HG03575 (cell line): ENCODE data around the gene CDC45.
"Not testable (repeated sequence)": the region's sequence is repeated elsewhere in the genome, so short reads cannot be mapped to it uniquely, and the experiment has no call there.

Experiments
- ATAC-seq: cut with Tn5 transposase; IDR thresholded peaks from one replicate; pipeline ENCODE4 v1.9.1; 2021; ENCODE audit not compliant: unreplicated experiment, insufficient number of reproducible peaks, low FRiP score; ENCODE audit errors: extremely low read depth

The CDC45 gene

DNA sequence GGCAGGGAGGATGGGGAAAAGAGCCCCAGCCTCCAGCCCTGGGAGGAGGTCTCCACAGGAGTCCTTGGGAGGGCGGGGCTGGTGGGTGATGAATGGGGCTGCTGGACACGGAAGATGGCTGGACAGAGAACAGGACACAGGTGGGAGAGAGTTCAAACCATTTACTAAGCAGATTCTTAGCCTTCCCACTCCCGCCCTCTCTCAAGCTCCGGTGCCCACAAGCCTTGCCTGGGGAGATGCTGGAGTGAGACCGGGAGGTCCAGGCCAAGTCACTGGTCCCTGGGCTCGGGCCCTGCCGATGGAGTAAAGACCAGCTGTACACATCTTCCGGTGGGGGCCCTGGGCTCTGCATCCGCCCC is 43.1 kb downstream of the CDC45 start:
- ATAC-seq = no peak

DNA sequence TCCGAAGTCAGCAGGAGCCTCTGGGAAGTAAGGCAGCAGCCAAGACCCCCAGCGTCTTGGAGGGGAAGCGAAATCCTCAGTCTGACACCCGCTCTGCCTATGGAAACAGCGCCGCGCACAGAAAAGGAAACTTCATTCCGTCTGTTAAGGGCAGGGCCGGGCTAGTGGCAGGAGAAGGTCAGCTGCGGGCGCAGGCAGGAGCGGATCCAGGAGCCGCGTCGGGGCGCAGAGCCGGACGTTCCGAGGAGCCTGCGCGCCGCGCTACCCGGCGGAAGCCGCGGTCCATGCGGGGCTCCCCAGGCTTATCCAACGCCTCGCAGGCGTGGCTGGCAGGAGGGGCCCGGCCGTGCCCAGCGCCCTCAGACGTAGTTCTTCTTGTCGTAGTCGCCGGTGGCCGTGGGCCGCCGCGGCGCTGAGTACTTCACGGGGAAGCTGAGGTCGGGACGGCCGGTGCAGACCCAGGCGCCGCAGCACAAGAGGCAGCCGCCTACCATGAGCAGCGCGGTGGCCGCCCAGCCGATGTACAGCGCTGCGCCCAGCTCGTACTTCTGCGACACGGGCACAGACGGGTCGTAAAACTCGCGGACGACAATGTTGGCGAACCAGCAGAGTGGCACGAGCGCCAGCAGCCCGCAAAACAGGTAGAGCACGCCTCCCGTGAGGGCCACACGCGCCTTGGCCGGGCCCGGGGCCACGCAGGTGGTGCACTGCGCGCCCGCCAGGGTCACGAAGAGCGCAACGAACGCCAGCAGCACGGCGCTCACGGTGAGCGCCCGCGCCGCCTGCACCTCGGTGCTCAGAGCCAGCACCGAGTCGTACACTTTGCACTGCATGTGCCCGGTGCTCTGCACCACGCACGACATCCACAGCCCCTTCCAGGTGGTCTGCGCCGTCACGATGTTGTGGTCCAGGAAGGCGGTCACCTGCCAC is 43.8 kb downstream of the CDC45 start:
- ATAC-seq = no peak

DNA sequence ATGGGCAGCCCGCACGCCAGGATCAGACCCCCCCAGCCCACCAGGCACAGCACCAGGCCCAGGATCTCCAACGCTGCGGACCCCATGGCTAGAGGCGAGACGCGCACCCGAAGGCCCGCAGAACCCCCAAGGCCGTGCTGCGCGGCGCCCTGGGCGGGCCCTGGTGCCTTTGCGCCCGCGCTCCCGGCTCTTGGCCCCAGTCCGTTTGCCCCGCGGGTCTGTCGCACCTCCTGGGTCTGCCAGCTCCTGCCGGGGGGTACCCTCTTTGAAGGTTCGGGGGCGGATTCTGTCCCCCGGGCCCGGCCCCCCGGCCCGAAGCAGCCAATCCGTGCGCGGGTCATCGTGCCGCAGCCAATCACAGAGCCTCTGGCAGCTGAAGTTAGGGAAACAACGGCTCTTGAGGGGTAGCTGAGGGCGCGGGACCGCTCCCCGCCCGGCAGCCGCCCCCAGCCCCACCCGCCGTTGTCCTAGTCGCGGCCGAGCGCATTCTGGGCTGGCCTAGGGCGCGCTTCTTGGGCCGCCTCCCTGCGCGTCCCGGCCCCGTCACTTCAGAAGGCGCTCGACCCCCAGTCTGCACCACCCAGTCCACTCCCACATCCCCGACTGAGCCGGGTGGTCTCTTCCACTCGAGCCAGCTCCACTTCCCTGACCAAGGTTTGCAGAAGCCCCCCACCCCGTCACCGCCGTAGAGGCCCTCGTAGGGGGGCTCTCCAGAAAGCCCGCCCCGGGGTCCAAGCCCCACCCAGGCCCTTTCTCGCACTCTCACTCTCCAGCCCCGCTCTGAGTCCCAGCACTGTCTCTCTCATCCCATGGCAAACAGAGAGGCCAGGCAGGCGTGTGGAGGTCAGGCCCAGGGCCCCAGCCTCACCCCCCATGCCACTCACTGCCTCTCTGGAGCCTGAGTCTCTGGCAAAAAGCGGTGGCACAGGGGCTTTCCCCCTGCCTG is 44.7 kb downstream of the CDC45 start, which contains the start of gene CLDN5:
Gene CLDN5 (minus strand): TSS at position 241 of the 946 bp plus-strand sequence. CDS start 155 bp downstream, at position 86.
- ATAC-seq = no peak

DNA sequence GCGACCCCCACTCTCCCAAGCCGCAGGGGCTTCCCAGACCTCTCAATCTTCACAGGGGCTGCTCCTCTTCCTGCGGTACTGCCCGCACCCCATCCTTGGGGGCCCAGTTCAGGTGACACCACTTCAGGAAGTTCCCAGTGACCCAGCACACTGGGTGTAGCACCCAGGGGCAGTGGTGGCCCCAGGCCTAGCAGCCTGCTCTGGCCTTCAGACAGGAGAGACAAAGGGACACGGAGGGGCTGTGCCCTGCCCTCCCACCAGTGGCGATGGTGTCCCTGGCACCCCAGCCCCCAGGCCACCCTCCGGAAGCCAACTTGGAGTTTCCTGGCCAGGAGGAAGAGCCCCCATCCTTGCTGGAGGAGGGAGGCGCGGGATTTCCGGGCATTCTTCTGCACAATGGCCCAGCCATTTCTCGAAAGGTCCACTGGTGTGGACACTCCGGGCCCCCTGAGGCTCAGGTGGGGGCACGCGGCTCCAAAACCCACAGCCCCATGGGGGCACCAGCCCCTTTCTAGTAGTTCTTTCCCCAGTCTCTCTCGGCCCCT is 45.5 kb downstream of the CDC45 start:
- ATAC-seq = no peak

DNA sequence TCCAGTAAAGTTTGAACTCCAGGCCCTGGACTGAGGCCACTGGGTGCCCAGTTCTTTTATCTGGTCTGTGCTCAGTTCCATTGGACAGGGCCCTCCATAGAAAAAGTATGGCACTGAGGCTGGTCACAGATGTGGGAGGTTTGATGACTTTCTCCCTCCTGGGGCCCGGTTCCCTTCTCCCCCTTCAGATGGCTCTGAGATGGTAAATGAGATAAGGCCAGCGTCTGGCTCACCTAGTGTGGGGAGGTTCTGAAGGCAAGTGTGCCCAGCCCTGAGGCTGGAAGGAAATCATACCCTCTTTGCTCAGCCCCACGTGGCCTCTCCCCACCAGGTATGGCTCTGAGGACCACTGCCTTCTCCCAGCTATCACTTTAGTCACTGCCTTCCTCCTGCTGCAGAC is 45.9 kb downstream of the CDC45 start:
- no peak for ATAC-seq

DNA sequence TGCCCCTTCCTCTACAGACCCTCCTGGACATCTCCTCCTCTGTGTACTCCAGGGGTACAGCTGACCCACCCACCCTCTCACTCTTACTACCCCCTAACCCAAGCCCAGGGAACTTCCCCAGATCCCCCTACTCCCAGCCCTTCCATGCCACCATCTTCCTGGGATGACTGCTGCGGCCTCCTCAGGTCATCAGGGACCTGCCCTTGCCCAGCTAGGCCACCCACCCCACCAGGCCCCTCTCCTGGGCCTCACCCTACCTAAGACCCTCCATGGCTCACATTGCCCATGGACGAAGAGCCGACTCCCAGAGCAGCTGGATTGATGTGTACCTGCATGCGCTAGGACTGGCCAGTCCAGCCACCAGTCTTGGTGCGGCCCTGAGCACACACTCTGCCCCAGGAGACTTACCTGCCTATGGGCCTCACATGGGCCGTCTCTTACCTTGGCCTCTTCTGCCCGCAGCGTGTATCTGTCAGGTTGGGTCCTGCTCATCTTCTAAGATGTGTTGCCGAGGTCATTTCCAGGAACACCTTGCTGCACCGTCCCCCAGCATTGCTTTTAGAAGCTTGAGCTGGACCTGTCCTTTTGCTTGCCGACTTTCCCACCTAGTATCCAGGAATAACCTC is 46.5 kb downstream of the CDC45 start:
- no peak for ATAC-seq

DNA sequence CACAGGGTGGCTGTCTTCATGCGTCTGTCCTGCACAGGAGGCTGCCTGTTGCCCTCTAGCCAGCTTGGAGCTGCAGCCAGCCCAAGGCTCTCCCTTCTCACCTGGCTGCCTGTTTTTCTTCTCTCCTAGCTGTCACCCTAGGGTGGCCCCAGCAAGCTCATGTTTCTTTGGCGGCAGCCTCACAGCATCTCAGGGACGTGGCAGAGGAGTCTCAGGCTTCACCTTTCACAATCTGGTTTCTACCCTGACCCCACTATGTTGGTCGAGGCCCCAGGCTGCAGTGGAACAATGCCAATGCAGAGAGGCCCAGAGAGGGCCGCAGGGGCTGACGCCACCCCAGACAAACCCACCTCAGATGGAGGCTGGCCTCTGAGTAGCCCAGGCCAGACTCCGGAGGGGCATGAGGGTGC is 47.0 kb downstream of the CDC45 start:
- ATAC-seq = no peak

DNA sequence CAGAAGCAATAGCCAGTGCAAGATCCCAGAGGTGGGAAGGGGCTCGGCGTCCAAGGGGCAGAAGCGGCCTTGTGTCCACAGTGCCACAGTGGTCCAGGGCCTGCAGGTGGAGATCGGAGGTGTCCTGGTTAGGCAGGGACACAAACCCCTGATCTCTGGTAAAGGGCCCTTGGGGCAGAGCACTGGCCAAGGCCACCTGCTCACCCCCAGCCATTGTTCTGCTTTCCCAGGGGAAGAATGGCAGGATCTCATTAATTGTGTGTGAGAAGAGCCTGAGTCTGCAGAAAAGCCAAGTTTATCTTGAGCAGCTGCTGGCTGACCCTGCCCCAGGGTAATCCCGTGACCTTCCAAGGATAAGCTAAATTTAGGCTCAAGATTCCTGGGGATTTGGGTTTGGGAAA is 47.6 kb downstream of the CDC45 start:
- no peak for ATAC-seq

DNA sequence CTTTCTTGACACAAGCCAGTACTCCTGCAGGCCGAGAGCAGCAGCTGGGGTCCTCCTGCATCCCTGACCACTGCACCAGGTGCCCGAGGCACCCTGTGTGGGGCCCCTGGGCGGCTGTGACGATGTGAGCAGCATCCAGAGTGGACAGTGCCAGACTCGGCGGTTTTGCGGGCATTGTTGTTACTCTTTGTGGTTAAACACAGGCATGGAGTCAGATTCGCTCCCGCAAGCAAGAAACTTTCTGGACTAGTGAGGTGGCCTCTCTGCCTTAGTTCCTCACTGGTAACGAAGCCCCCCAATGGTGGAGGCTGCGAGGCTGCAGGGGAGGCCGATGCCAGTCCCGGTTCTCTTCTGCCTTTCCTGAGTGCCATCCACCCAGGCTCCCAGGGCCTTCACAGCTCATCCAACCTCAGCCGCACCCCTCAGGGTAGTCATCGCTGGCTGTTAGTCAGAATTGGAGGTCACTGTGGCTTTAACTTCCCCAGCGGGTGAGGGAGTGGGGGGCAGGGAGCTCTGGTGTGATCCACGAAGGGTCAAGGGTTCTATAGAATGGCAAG is 48.2 kb downstream of the CDC45 start:
- ATAC-seq = no peak

DNA sequence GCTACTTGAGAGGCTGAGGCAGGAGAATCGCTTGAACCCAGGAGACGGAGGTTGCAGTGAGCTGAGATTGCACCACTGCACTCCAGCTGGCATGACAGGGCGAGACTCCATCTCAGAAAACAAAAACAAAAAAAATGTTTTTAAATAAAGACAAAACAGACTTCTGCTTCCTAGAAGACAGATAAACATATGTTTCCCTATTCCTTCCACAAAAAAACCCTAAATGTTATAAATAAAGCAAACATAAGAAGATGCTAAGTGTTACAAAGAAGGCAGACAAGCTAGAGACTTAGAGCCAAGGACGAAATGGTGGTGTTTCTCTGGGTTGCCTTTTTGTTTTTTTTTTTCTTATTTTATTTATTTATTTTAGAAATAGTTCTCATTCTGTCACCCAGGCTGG is 50.1 kb downstream of the CDC45 start:
- ATAC-seq = no peak

DNA sequence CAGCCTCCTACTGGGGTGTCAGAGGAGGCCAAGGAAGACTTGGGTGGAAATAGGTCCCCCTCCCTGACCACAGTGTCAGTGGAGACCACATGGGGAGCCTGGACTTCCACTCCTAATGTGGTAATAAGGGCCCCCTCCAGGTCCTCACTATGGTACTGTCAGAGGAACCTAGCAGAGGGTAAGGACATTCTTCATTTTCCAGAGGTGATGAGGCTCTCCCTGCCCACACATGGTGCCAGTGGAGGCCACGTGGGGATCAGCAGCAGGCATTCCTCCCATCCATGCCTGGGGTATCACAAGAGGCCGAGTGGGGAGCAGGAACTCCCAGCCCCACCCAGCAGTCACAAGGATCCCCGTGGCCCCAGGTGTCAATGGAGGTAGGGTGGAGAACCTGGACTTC is 51.0 kb downstream of the CDC45 start:
- ATAC-seq = no peak

DNA sequence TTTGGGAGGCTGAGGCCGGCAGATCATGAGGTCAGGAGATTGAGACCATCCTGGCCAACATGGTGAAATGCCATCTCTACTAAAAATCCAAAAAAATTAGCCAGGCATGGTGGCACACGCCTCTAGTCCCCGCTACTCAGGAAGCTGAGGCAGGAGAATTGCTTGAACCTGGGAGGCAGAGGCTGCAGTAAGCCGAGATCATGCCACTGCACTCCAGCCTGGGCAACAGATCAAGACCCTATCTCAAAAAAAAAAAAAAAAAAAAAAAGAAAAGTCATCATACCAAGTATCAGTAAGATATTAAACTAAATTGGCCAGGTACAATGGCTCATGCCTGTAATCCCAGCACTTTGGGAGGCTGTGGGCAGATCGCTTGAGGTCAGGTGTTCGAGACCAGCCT is 51.6 kb downstream of the CDC45 start:
- ATAC-seq = not testable (repeated sequence)

DNA sequence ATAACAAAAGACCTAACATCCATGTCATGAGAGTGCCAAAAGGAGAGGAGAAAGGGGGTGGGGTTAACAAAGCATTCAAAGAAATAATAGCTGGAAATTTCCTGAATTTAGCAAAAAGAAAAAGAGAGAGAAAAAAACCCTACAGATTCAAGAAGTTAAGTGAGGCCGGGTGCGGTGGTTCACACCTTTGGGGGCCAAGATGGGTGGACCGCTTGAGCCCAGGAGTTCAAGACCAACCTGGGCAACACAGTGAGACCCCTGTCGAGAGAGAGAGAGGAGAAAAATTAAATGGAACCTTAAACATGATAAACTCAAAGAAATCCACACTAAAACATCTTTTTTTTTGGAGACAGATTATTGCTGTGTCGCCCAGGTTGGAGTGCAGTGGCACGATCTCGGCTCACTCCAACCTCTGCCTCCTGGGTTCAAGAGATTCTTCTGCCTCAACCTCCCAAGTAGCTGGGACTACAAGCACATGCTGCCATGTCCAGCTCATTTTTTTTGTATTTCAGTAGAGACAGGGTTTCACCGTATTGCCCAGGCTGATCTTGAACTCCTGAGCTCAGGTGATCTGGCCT is 53.4 kb downstream of the CDC45 start:
- ATAC-seq = no peak

DNA sequence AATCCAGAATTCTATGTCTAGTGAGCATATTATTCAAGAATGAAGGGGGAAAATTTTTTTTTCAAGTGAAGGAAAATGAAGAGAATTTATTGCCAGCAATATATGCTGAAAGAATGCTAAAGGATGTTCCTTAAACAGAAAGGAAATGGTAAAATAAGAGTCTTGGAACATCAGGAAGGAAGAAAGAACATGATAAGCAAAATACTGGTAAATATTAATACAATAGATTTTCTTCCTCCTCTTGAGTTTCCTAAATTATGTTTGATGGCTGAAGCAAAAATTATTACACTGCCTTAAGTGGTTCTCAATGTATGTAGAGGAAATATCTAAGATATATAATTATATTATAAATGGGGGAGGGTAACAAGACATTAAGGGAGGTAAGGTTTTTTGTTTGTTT is 54.1 kb downstream of the CDC45 start:
- no peak for ATAC-seq

DNA sequence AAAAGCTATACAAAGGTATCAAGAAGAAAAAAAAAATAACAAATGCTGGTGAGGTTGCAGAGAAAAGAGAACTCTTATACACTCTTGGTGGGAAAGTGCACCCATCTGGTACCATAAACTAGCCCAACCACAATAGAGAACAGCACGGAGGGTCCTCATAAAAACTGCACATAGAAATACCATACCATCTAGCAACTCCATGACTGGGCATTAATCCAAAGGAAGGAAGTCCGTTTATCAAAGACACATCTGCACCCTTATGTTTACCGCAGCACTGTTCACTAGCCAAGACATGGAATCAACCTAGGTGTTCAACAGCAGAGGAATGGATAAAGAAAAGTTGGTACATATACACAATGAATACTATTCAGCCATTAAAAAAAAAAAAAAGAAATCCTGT is 55.3 kb downstream of the CDC45 start:
- ATAC-seq = no peak

DNA sequence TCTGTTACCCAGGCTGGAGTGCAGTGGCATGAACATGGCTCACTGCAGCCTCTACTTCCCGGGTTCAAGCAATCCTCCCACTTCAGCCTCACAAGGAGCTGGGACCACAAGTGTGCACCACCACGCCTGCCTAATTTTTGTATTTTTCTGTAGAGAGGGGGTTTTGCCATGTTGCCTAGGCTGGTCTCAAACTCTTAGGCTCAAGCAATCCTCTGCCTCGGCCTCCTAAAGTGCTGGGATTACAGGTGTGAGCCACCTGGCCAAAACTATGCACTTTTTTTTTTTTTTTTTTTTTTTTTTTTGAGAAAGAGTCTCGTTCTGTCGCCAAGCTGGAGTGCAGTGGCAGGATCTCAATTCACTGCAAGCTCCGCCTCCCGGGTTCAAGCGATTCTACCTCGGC is 56.8 kb downstream of the CDC45 start:
- no peak for ATAC-seq

DNA sequence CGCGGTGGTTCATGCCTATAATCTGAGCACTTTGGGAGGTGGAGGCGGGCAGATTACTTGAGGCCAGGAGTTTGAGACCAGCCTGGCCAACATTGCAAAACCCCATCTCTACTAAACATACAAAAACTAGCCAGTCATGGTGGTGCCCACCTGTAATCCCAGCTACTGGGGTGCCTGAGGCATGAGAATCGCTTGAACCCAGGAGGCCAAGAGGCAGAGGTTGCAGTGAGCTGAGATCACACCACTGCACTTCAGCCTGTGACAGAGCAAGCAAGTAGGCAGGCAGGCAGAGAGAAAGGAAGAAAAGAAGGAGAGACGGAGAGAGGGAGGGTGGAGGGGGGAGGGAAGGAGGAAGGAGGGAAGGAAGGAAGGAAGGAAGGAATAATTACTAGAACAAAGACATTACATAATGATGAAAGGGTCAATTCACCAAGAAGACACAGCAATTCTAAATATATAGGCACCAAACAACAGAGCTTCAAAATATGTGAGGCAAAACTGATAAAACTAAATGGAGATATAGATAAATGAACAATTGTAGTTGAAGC is 58.3 kb downstream of the CDC45 start:
- no peak for ATAC-seq

DNA sequence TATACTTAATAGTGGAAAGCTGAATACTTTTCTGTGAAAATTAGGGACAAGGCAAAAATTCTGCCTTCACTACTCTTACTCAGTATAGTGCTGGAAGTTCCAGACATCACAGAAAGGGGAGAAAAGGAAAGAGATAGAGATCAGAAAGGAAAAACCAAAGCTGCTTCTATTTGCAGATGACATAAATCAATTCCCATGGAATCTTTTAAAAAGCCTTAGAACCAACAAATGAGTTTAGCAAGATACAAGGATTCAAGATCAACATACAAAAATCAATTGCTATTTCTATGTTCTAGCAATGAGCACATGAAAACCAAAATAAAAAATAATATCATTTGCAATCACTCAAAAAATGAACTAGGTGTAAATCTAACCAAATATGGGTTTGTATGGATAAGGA is 60.7 kb downstream of the CDC45 start:
- ATAC-seq = no peak
